Osteoblast (primary cell): Measurements from ENCODE around the gene ADGRB3. TPM values are rescaled to one million over a fixed set of nuclear protein-coding genes. Genes with fewer than 3 reads are reported as not detected.

Experiments
- DNase-seq: peaks from one replicate; pipeline ENCODE4 v3.0.0; 2011; ENCODE audit warnings: low spot score, mixed read lengths; ENCODE audit not compliant: insufficient read length; ENCODE audit errors: missing footprints
- H2AFZ ChIP-seq: 2 replicates; pipeline ENCODE4 v1.6.0; 2011; ENCODE audit warnings: mild to moderate bottlenecking, low read length
- H3K27ac ChIP-seq: 2 replicates; pipeline ENCODE4 v1.5.1; 2011; ENCODE audit warnings: mild to moderate bottlenecking, low read depth, low read length, moderate library complexity
- H3K27me3 ChIP-seq: 2 replicates; pipeline ENCODE4 v1.6.0; 2012; ENCODE audit warnings: mild to moderate bottlenecking, control low read depth, inconsistent platforms, low read length, moderate library complexity; ENCODE audit not compliant: insufficient read depth
- H3K36me3 ChIP-seq: 2 replicates; pipeline ENCODE4 v1.5.1; 2011; ENCODE audit warnings: mild to moderate bottlenecking, low read length, control low read depth, moderate library complexity; ENCODE audit not compliant: insufficient read depth
- H3K4me1 ChIP-seq: 2 replicates; pipeline ENCODE4 v1.5.1; 2011; ENCODE audit warnings: mild to moderate bottlenecking, low read length, control low read depth, moderate library complexity; ENCODE audit not compliant: insufficient read depth
- H3K4me2 ChIP-seq: 2 replicates; pipeline ENCODE4 v1.6.0; 2011; ENCODE audit warnings: mild to moderate bottlenecking, low read length; ENCODE audit not compliant: insufficient read depth
- H3K4me3 ChIP-seq: fragments of 200-600 bp; sonication (generic); 3 replicates; pipeline ENCODE4 v1.5.1; 2012; ENCODE audit warnings: mild to moderate bottlenecking, low read length, inconsistent platforms; ENCODE audit not compliant: insufficient read depth
- H3K79me2 ChIP-seq: 2 replicates; pipeline ENCODE4 v1.6.0; 2012; ENCODE audit warnings: mild to moderate bottlenecking, low read length, control low read depth, inconsistent platforms; ENCODE audit not compliant: insufficient read depth
- H3K9me3 ChIP-seq: 2 replicates; pipeline ENCODE4 v1.5.1; 2011; ENCODE audit warnings: low read depth, low read length, control low read depth
- H4K20me1 ChIP-seq: 2 replicates; pipeline ENCODE4 v1.6.0; 2012; ENCODE audit warnings: mild to moderate bottlenecking, low read length, control low read depth; ENCODE audit not compliant: insufficient read depth
- CTCF ChIP-seq: IDR thresholded peaks from 2 replicates; pipeline ENCODE4 v1.5.1; 2011; ENCODE audit warnings: mild to moderate bottlenecking, low read depth, low read length, moderate library complexity; ENCODE audit errors: extremely low read depth
- total RNA-seq: library from RNA; depleted of rRNA; stranded (reverse); fragments of >200 nt; gene quantifications from 2 replicates; pipeline ENCODE4 v1.2.3, GENCODE V29; 2012

The ADGRB3 gene
- total RNA-seq, 1 donor, result not detected

- Histone ChIP-seq H3K9me3 (no peaks in the 10 kb centered on the region), H3K36me3 (no peaks in the 10 kb centered on the region), H3K4me3 (no peak overlapping the region), H3K4me1 (no peaks in the 10 kb centered on the region), H3K27me3 (no peaks in the 10 kb centered on the region), H3K4me2 (no peak overlapping the region), H2AFZ (no peak overlapping the region), H3K79me2 (no peaks in the 10 kb centered on the region), H3K27ac (no peak overlapping the region), H4K20me1 (no peaks in the 10 kb centered on the region)
- TF ChIP-seq CTCF, result no peak
- DNase-seq, result no peak
These were observed 731.7 kb downstream of the ADGRB3 start for GRCh38 chr6:69366831-69367230.

DNA sequence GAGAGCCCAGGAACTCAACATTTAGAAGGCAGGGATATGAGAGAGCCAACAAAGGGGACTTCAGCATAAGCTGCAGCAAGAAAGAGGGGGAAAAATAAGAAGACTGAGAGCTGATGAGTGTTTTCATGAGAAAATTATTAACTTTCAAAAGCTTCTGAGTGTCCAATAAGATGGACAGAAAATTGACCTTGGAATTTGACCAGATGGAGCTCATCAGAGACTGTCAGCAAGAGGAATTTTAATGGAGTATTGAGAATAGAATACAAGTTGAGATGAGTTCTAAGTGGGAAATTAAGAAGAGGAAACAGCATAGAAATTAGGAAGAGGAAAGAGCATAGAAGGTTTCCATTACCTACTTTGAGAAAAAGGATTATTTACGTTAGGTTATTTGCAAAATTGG lies 733.5 kb downstream of the ADGRB3 start:
- Histone ChIP-seq H3K4me3 (no peak overlapping the region), H3K4me2 (no peak overlapping the region), H4K20me1 (no peaks in the 10 kb centered on the region), H3K79me2 (no peaks in the 10 kb centered on the region), H3K9me3 (no peaks in the 10 kb centered on the region), H3K36me3 (no peaks in the 10 kb centered on the region), H2AFZ (no peak overlapping the region), H3K27ac (no peak overlapping the region), H3K4me1 (no peaks in the 10 kb centered on the region), H3K27me3 (no peaks in the 10 kb centered on the region)
- DNase-seq, result no peak
- no peak for TF ChIP-seq CTCF

- H2AFZ ChIP-seq, result no peak overlapping the region
- no peaks in the 10 kb centered on the region for H3K9me3 ChIP-seq
- TF ChIP-seq CTCF, result no peak
- no peak overlapping the region for H3K4me2 ChIP-seq
- H3K4me1 ChIP-seq, result no peaks in the 10 kb centered on the region
- no peaks in the 10 kb centered on the region for H3K79me2 ChIP-seq
- DNase-seq, result no peak
- no peaks in the 10 kb centered on the region for H3K36me3 ChIP-seq
- no peaks in the 10 kb centered on the region for H4K20me1 ChIP-seq
- no peak overlapping the region for H3K4me3 ChIP-seq
- no peak overlapping the region for H3K27ac ChIP-seq
- H3K27me3 ChIP-seq, result no peaks in the 10 kb centered on the region
These were observed 735.7 kb downstream of the ADGRB3 start for GRCh38 chr6:69370763-69371162.

- no peaks in the 10 kb centered on the region for H3K9me3 ChIP-seq
- H3K27me3 ChIP-seq, result no peaks in the 10 kb centered on the region
- H3K79me2 ChIP-seq, result no peaks in the 10 kb centered on the region
- H3K27ac ChIP-seq, result no peak overlapping the region
- DNase-seq, result no peak
- H3K36me3 ChIP-seq, result no peaks in the 10 kb centered on the region
- H3K4me2 ChIP-seq, result no peak overlapping the region
- no peak for TF ChIP-seq CTCF
- no peak overlapping the region for H3K4me3 ChIP-seq
- no peak overlapping the region for H2AFZ ChIP-seq
- H4K20me1 ChIP-seq, result no peaks in the 10 kb centered on the region
- H3K4me1 ChIP-seq, result no peaks in the 10 kb centered on the region
These were observed 743.2 kb downstream of the ADGRB3 start for GRCh38 chr6:69378326-69378725.
